GM12878 (cell line): Measurements from ENCODE around the gene GLB1L. TPM values are rescaled to one million over a fixed set of nuclear protein-coding genes. Genes with fewer than 3 reads are reported as not detected.

Experiments used
- BACH1 ChIP-seq: fragments of 450-650 bp; IDR thresholded peaks from 2 replicates; pipeline ENCODE4 v1.6.1; 2017; ENCODE audit warnings: mild to moderate bottlenecking, borderline replicate concordance
- BCL11A ChIP-seq: IDR thresholded peaks from 2 replicates; pipeline ENCODE4 v1.6.1; 2011; ENCODE audit warnings: low read depth, low read length
- BHLHE40 ChIP-seq, 2 experiments: fragments of 450-650 bp in 1 of 2; IDR thresholded peaks; 2 replicates each; pipeline ENCODE4 v1.6.1; 2011 to 2017; ENCODE audit warnings: low read depth in 2 of 2, borderline replicate concordance in 1 of 2, improper control_type of control experiment in 1 of 2, low read length in 1 of 2, mild to moderate bottlenecking in 1 of 2
- CBX5 ChIP-seq: sonication (generic); IDR thresholded peaks from 2 replicates; pipeline ENCODE4 v1.6.1; 2016; ENCODE audit warnings: low read depth, moderate library complexity, mild to moderate bottlenecking, inconsistent platforms
- CEBPZ ChIP-seq: fragments of 150-350 bp; IDR thresholded peaks from 2 replicates; pipeline ENCODE4 v1.6.1; 2016; ENCODE audit warnings: low read depth, low read length
- CHD4 ChIP-seq: fragments of 200-600 bp; sonication (generic); IDR thresholded peaks from 2 replicates; pipeline ENCODE4 v1.6.1; 2016; ENCODE audit warnings: mild to moderate bottlenecking
- DPF2 ChIP-seq: fragments of 450-650 bp; IDR thresholded peaks from 2 replicates; pipeline ENCODE4 v1.6.1; 2017; ENCODE audit warnings: mild to moderate bottlenecking
- ESRRA ChIP-seq: IDR thresholded peaks from 2 replicates; pipeline ENCODE4 v1.6.1; 2012; ENCODE audit warnings: mild to moderate bottlenecking, low read length, improper control_type of control experiment
- HDAC2 ChIP-seq: fragments of 200-600 bp; sonication (generic); IDR thresholded peaks from 2 replicates; pipeline ENCODE4 v1.6.1; 2017
- IRF5 ChIP-seq: fragments of 450-650 bp; IDR thresholded peaks from 2 replicates; pipeline ENCODE4 v1.6.1; 2017; ENCODE audit warnings: borderline replicate concordance
- MLLT1 ChIP-seq: fragments of 450-650 bp; IDR thresholded peaks from 2 replicates; pipeline ENCODE4 v1.6.1; 2016; ENCODE audit warnings: mild to moderate bottlenecking
- MXI1 ChIP-seq: fragments of 150-350 bp; IDR thresholded peaks from 2 replicates; pipeline ENCODE4 v1.6.1; 2011; ENCODE audit warnings: low read depth, mild to moderate bottlenecking, inconsistent platforms, low read length, improper control_type of control experiment
- NBN ChIP-seq: fragments of 450-650 bp; IDR thresholded peaks from 2 replicates; pipeline ENCODE4 v1.6.1; 2016
- PBX3 ChIP-seq: IDR thresholded peaks from 2 replicates; pipeline ENCODE4 v1.6.1; 2011; ENCODE audit warnings: mild to moderate bottlenecking, low read depth, low read length, moderate library complexity; ENCODE audit not compliant: insufficient replicate concordance
- POLR2AphosphoS2 ChIP-seq: IDR thresholded peaks from 2 replicates; pipeline ENCODE4 v1.6.1; 2011; ENCODE audit warnings: low read depth, mild to moderate bottlenecking, low read length, improper control_type of control experiment, moderate library complexity
- POLR2AphosphoS5 ChIP-seq: IDR thresholded peaks from 2 replicates; pipeline ENCODE4 v1.6.1; 2011; ENCODE audit warnings: mild to moderate bottlenecking, low read length, inconsistent platforms
- RBBP5 ChIP-seq: fragments of 200-600 bp; sonication (generic); conservative IDR thresholded peaks from 2 replicates; pipeline ENCODE4 v1.6.1; 2016
- RELA ChIP-seq: fragments of 450-650 bp; IDR thresholded peaks from 2 replicates; pipeline ENCODE4 v1.8.0; 2014; ENCODE audit warnings: borderline replicate concordance; ENCODE audit not compliant: partially characterized antibody
- SMC3 ChIP-seq: IDR thresholded peaks from 2 replicates; pipeline ENCODE4 v1.6.1; 2011; ENCODE audit warnings: low read length, improper control_type of control experiment, borderline replicate concordance
- SREBF2 ChIP-seq: IDR thresholded peaks from 2 replicates; pipeline ENCODE4 v1.6.1; 2012; ENCODE audit warnings: mild to moderate bottlenecking, low read length
- TARDBP ChIP-seq: IDR thresholded peaks from 2 replicates; pipeline ENCODE4 v1.6.1; 2016; ENCODE audit warnings: borderline replicate concordance
- YY1 ChIP-seq: IDR thresholded peaks from 2 replicates; pipeline ENCODE4 v1.6.1; 2011; ENCODE audit warnings: low read depth, mild to moderate bottlenecking, low read length
- ZNF24 ChIP-seq: fragments of 450-650 bp; IDR thresholded peaks from 2 replicates; pipeline ENCODE4 v1.6.1; 2017; ENCODE audit warnings: antibody characterized with exemption, mild to moderate bottlenecking
- polyA plus RNA-seq, 11 experiments: library from polyadenylated mRNA; depleted of rRNA in 4 of 11; unstranded in 6 of 11; stranded (reverse) in 5 of 11; fragments of >200 nt; fragmentation: Nextera tagmentation in 4 of 11; fragmentation: Illumina TruSeq in 1 of 11; extraction: Ambion mirVana in 4 of 11; extraction: Trizol in 1 of 11; gene quantifications; 1 replicate in 1 of 11; 2 replicates in 10 of 11; pipeline versions ENCODE4 v1.2.1 to v1.2.3, GENCODE V29; 2011 to 2016; ENCODE audit warnings: inconsistent platforms in 2 of 11, missing spikeins in 2 of 11, low read depth in 1 of 11
- total RNA-seq, 4 experiments: library from RNA; depleted of rRNA in 3 of 4; stranded (reverse); fragments of >200 nt in 3 of 4; fragmentation: Illumina TruSeq in 1 of 4; extraction: Trizol in 1 of 4; gene quantifications; 2 replicates each; pipeline versions ENCODE4 v1.2.1 to v1.2.3, GENCODE V29; 2013 to 2021

GLB1L gene
- total and polyA plus RNA-seq, 10 of the 15 experiments (the other 5 are each of a cell fraction or from before 2014, with no cell fraction given), result 0.29 to 4.6 (median 2.7) TPM

DNA sequence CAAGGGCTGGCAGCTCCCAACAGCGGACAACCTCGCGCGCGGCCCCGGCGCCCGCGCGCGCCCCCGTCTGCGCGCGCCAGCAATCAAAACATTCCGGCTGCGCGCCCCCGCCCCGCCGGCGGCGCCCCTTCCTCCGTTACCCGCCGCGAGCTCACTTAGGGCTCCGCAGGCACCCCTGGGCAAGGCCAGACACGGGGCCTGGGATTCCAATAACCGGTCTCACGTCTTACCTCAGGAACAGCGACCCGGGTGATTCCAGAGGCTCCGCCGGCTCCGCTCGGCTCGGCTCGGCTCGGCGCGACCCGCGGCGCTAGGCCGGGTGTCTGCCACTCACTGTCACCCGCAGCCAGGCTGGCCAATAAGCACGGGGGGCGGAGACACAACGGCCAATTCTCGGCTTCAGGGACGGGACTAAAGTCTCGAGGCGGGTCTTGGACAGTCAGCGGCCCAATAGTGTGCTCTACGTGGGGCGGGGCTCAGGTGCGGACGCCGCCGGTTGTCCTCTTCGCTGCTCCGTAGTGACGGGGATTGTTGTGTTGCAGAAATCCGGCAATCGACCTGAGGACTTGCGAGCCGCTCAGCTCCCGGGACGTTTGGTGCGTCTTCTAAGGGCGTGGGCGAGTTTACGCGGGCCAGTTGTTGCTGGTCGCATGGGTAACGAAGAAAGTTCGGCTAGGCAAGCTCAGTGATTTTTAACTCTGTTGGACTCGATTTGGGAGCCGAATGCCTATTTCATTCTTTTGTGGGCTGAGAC, 15.8 kb downstream of the GLB1L start, which contains the start of the genes ANKZF1 and ATG9A (continued):
- peak in 1 of 2 experiments; percentile 57; a peak in 1 of 4 replicates for TF ChIP-seq BHLHE40 (IDR thresholded peaks at IDR 0.05; ENCODE audit: borderline replicate concordance in 1 of 2, low read depth in 2 of 2, low read length in 1 of 2)
- 0 out of 2 replicates have a peak, but pooled peaks have one; percentile 13 for TF ChIP-seq BCL11A
- TF ChIP-seq ESRRA, result 0 out of 2 replicates have a peak, but pooled peaks have one; percentile 15
- TF ChIP-seq SMC3, result no peak
- peak; percentile 88 for TF ChIP-seq CEBPZ
- TF ChIP-seq NBN, result peak; percentile 67
- peak; percentile 61 for TF ChIP-seq RELA
- TF ChIP-seq POLR2AphosphoS2, result 0 out of 2 replicates have a peak, but pooled peaks have one; percentile 36
- TF ChIP-seq TARDBP, result peak; percentile 46; the same call in 1 of the 2 replicates
- no peak for TF ChIP-seq IRF5
- 0 out of 2 replicates have a peak, but pooled peaks have one; percentile 59 for TF ChIP-seq HDAC2
- TF ChIP-seq SREBF2, result no peak
- TF ChIP-seq MLLT1, result peak; percentile 86
- TF ChIP-seq BACH1, result no peak; the same call in 1 of the 2 replicates
- peak; percentile 99 for TF ChIP-seq PBX3
- no peak for TF ChIP-seq YY1
- TF ChIP-seq MXI1, result peak; percentile 53
- no peak for TF ChIP-seq CBX5
- no peak for TF ChIP-seq CHD4
- peak; percentile 100 for TF ChIP-seq DPF2
- 0 out of 2 replicates have a peak, but pooled peaks have one; percentile 32 for TF ChIP-seq ZNF24
- TF ChIP-seq POLR2AphosphoS5, result peak; percentile 90
- TF ChIP-seq RBBP5, result no peak
